GM18499 (cell line): ENCODE measurements around the gene CHST14.

Experiments used
- ATAC-seq: cut with Tn5 transposase; IDR thresholded peaks from one replicate; pipeline ENCODE4 v1.9.1; 2021; ENCODE audit warnings: moderate number of reproducible peaks; ENCODE audit not compliant: insufficient read depth, unreplicated experiment

The CHST14 gene

DNA sequence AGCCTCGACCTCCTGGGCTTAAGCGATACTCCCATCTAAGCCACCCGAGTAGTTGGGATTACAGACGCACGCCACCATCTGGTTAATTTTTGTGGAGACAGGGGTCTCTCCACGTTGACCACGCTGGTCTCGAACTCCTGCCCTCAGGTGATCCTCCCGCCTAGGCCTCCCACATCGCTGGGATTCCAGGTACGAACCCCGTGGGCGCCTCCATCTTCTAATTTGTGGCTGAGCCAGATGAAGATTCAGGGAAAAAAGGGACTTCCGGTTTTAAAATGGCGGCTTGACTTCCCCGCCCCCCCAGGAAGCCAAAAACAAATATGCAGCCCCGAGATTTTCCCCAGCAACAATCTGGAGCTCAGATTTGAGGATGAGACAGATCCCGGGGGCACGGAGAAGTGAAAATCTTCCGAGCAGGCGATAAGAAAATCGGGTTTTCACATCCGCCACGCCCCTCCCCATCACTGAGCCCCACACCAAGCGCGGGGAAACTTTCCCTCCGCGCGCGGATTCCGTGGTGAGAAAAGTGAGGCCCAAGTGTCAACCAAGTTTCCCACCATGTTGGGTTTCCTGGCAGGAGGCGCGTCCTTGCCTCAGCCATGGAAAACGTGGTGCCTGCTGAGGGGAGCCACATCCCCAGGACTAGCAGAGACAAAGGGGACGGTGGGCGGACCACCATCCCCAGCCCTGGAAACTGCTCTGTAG lies 15.4 kb downstream of the CHST14 start:
- ATAC-seq, result no peak

DNA sequence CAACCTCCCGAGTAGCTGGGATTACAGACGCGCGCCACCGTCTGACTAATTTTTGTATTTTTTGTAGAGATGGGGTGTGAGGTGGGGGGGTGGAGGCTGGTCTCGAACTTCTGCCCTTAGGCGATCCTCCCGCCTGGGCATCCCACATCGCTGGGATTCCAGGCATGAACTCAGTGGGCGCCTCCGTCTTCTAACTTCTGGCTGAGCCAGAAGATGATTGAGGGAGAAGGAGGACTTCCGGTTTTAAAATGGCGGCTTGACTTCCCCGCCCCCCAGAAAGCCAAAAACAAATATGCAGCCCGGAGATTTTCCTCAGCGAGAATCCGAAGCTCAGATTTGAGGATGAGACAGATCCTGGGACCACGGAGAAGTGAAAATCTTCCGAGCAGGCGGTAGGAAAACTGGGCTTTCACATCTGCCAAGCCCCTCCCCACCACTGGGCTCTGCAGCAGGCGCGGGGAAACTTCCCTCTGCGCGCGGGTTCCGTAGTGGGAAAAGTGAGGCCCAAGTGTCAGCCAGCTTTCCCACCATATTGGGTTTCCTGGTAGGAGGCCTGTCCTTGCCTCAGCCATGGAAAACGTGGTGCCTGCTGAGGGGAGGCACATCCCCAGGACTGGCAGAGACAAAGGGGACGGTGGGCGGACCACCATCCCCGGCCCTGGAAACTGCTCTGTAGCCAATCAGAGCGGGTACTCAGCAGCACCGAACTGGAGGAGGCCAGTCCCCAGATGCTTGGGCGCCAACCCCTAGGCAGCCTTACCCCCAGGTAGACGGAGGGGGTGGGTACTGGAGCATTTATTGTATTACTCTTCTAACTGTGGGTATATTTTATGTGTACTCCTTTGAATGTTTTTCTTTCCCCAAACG lies 17.3 kb downstream of the CHST14 start:
- no peak for ATAC-seq

DNA sequence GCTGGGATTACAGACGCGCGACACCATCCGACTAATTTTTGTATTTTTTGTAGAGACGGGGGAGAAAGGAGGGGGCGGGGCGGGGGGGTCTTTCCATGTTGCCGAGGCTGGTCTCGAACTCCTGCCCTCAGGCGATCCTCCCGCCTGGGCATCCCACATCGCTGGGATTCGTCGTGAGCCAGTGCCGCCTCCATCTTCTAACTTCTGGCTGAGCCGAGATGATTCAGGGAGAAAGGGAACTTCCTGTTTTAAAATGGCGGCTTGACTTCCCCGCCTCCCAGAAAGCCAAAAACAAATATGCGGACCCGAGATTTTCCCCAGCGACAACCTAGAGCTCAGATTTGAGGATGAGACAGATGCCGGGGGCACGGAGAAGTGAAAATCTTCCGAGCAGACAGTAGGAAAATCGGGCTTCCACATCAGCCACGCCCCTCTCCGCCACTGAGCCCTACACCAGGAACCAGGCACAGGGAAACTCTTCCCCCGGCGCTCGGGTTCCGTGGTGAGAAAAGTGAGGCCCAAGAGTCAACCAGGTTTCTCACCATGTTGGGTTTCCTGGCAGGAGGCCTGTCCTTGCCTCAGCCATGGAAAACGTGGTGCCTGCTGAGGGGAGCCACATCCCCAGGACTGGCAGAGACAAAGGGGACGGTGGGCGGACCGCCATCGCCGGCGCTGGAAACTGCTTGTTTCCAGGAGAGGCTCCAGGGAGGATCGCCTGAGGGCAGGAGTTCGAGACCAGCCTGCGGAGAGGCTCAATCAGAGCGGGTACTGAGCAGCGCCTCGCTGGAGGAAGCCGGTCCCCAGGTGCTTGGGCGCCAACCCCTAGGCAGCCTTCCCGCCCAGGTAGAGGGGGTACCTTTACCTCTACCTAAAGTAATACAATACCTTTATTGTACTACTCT lies 18.7 kb downstream of the CHST14 start:
- ATAC-seq, result no peak

DNA sequence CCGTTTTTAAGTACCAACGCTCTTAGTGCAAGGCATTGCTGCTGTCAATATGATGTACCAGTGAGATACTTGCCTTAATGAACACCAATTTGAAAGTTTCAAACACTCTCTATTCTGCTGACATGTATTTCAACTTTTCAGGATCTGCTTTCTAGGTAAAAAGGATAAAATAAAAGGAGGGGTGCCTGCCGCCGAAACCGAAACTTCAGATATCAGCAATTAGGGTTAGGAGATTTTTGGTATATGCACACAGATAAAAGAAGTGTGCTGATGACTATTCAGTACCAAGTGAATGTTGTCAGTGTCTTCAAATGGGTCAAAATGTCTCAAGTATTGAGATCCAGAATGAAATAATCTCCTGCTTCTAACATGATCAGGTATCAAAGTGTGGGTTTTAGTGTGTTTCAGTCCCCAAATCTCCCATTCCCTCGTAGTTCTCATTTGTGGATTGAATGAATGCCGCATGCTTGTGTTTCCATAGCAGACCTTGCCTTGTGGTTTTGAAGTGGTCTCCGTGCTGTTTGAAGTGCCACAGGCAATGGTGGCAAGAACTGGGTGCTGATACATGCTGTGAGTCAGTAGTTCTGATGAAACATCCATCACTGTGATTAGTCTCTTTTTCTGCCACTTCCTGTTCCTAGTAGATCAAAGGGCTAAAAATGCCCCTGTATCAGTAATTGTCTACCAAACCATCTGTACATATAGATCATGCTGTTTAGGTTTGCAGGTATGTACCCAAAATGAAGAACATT lies 22.5 kb downstream of the CHST14 start:
- ATAC-seq, result no peak

DNA sequence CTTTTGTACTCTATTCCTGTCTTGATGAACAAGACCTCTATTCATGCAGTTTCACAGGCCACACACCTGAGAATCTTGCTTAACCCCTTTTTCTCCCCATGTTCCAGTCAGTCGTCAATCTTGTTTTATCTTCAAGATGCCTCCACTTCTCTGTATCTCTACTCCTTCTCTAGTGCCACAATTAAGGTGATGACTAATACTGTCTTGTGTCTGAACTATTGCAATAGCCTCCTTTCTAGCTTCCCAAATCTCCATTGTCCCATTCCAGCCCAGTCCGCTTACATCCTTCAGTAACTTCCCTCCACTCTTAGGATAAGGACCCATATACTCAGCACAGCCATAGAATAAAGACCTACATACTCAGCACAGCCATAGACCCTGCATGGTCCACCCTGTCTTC lies 24.7 kb downstream of the CHST14 start:
- no peak for ATAC-seq

DNA sequence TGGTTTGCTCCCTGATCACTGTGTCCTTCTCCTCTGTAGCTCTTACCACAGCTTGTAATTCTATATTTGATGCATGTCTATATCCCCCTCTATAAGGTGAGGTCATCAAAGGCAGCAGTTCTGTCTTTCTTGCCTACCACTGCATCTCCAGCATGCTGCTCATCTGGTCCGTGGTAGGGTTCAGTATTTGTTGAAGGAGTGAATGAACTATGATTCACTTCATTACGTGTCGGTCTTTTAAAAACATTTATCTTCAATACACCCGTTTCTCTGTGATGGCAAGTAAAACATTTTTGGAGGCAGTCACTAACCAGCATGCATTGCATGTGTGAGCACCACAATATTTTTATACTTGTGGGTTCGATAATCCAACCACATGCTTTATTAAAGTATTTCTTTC lies 27.6 kb downstream of the CHST14 start:
- no peak for ATAC-seq

DNA sequence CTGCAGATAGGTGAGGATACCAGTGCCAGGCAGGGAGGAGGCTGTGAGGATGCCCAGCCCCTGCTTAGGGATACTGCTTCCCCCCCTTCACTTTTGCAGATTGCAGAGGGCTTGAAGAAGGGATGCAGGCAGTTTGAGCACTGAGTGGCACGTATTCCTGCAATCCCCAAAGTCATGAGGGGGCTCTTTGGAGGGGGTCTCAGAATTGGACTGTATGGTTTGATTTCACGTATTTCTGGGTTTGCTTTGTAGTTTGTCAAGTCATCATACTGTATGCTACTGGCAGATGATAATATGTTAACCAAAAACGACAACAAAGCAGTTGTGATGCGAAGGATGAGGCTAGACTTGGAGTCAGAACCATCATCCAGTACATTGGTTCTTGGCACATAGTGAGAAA lies 28.1 kb downstream of the CHST14 start:
- ATAC-seq, result no peak

DNA sequence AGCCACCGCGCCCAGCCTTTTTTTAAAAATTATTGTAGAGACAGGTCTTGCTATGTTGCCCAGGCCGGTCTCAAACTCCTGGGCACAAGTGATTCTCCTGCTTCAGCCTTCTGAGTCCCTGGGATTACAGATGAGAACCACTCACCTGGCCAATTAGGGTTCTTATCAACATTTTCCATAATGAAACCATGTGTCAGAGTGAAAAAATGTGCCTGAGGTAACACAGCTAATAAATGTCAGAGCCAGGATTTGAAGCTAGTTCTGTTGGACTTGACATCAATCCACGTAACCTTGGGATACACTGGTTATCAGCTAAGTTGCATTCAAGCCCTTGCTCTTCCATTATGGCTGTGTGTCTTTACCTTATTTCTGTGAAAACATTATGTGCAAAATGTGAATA lies 29.1 kb downstream of the CHST14 start:
- no peak for ATAC-seq

DNA sequence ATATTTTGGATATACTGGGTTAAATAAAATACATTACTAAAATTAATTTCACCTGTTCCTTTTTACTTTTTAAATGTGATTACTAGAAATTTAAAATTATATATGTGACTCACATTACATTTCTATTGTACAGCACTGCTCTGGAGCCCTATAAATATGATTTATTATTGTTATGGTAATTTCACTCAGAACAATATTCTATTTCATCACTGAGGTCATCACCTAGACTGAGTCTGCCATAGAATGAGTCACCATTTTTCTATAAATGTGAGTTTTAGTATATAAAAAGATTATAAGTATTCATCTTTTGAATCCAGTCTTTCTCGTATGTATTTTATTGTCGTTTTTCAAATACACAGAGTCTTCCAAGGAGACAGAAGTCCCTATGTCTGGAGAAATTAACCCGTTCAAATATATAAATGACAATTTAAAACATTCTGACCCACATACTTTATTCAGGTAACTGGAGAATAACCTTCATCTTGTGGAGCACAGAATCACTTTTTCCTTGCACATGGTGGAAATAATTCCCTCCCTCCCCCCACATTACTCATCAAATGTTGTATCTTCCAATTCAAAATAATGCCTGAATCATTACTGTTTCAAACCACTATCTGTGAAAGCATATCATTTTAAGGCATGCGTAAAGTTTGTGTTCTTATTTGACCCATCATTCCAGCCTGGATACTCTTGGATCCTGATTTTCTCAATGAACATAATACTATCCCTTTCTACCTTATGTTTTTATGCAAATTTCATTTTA lies 30.0 kb downstream of the CHST14 start:
- ATAC-seq, result no peak

DNA sequence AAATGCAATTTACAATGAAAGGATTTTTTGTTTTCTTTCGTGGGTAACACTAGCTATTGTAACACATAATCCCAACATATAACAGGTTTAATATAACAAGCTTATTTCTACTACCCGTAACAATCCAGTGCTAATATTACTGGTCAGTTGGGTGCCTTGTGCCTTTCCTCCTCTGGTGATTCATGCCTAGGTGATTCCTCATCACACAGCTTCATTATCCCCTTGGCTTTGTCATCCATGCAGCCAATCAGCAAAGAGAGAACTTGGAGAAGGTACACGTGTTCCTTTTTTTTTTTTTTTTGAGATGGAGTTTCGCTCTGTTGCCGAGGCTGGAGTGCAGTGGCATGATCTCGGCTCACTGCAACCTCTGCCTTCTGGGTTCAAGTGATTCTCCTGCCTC lies 30.7 kb downstream of the CHST14 start:
- ATAC-seq, result no peak

DNA sequence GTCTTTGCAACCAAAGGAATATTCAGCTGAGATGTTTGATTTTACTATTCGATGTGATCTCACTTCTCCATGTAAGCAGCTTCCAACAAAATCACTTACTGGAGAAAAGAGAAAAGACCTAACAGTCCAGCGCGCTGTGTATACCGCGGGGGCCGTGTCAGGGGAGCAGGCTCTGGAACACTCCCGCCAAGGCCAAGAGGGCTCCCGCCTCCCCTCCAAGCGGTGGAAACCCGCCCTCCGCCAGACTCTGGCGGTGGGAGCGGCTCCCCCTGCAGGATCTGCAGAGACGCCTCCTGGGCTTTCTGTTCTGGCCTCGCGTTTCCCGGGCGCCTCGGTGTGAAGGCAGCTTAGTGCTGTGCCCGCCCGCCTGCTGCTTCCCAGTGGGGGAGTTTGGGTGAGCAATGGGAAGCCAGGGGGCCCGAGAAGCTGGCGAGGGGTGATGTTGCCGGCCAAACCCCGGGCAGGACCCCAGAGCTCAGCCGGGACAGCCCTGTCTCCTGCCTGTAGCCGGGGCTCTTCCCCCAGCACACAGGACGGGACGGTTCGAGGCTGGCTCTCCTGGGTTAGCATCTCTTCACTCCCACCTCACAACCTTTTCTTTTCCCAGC lies 36.3 kb downstream of the CHST14 start:
- no peak for ATAC-seq

DNA sequence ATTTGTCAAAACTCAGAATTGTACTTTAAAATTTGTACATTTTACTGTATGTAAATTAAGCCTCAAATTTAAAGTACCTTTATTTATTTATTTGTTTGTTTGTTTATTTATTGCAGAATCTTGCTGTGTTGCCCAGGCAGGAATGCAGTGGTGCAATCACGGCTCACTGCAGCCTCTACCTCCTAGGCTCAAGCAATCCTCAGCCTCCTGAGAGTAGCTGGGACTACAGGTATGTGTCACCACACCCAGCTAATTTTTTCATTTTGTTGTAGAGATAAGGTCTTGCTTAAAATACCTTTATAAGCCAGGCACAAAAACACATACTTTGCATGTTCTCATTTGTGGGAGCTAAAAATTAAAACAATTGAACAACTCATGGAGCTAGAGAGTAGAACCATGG lies 37.4 kb downstream of the CHST14 start:
- no peak for ATAC-seq

DNA sequence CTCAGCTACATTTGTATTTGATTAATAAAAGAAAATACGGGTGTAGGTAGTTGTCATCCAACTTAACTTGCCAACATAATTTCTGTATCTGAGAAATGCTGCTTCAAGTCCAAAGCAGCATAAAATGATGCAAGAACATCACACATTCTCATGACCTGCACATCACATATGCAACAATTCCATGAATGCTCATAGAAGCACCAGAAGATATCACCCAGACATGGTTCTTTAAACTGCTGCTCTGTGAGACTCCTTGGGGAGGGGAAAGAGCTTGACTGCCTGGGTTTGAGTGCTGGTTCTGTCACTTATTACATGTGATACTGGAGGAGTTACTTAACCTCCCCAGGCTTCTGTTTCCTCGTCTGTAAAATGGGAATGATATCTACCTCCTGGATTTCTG lies 39.4 kb downstream of the CHST14 start:
- ATAC-seq, result no peak

DNA sequence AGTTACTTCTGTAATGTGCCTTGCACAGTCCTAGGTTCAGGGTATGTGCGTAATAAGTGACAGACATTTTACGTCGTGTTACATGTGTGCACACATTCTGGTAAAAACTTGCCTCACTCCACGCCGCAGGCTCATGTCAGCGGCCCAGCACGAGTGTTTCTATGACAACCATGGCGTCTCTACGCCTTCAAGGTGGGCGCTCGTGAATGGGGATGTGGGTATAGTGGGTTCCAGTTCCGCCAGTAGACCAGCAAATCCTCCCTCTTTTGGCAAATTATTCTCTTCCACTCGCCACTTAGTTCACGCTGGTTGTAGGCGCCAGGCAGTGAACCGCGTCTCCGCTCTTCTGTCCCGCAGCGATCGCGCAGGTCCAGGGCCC lies 40.3 kb downstream of the CHST14 start:
- ATAC-seq, result no peak

DNA sequence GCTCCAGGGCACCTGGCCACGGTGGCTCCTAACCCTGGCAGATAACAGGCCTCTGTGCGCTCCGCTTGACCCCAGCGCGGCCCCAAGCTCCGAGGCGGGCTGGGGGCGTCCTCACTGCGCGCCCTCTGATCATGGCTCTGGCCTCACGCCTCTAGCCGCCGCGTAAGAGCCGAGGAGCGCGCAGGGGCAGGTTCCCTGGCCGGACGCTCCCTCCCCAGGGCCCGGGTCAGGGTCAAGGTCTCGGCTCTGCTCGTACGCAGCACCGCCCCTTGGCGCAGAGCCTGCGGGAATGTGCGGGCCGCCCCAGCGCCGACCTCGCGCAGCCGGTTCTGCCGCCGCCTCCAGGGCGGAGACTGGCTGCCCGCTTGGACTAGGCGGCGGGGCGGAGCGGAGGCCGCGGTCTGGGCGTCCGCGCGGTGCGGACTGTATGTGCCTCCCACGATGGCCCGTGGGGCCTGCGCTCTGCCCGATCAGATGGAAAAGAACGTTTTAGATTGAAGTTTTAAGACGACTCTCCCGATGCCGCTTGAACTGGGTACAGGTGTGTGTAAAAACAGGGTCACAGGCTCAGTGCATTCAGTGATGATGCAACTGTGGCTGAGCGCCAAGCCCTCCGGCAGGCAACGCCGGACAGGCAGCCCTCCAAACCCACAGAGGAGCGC lies 40.8 kb downstream of the CHST14 start:
- no peak for ATAC-seq

DNA sequence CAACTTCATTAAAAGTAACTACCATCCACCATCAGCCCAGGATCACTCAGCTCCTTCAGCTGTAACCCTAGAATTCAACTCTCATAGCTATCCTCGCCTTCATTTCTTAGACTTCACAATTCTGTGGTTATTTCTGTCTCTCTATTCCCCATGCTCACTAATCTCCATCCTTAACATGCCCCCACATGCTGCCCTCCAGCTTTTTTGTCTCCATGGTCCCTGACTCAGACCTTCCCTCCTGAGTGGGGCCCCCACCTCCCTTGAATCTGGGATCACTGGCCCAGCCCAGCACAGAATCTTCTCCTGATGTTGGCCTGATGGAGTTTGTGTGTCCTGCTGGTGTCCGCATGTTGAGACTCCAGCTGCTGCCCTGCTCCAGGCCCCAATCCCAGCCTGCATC lies 41.7 kb downstream of the CHST14 start:
- ATAC-seq, result no peak

DNA sequence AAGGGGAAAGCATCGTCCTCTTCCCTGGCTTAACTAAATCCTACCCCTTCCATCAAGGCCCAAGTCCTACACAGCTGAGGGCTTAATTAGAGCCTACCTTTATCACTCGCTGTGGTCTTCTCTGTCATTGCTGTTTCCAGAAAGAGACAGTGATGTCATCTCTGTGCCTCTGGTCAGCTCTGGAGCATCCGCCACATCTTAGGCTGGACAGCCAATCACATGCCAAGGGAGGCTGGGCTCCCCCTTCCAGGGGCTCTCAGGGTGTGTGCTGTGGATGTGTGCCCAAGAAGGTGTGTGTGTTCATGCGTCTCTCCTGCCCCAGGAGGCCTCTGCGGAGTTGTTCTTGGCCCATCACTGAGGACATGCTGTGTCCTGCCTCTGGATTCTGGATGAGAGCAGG lies 42.8 kb downstream of the CHST14 start:
- no peak for ATAC-seq

DNA sequence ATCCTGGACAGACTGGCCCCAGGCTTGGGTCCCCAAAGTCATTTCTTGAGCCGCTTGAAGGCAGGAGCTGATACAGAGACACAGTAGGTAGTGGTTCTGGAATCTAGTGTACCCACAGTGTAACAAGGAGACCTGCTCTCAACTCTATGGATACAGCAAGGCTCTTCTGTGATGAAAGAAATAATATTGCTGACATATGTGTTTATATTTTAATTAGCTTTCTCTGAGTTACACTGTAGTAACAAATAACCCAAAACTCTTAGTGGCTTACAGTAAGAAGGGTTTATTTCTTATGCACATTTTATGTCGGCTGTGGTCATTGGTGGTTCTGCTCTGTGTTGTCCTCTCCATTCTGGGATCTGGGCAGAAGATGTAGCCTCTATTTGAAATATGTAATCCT lies 45.5 kb downstream of the CHST14 start:
- no peak for ATAC-seq
